Ovary (tissue), 9 donors: ENCODE results near the gene HEMGN. TPM values are rescaled to one million over a fixed set of nuclear protein-coding genes. Genes with fewer than 3 reads are reported as not detected.

Experiments
- DNase-seq, 5 donors: peaks; one replicate each; pipeline ENCODE4 v3.0.0-alpha.2; 2019 to 2020
- H3K27ac ChIP-seq, 2 donors: fragments of 200-600 bp; one replicate each; pipeline versions ENCODE4 v1.5.1 to v1.8.0; 2019 to 2022
- H3K27me3 ChIP-seq: fragments of 200-600 bp; one replicate; pipeline ENCODE4 v1.8.0; 2022
- H3K36me3 ChIP-seq: fragments of 200-600 bp; sonication (generic); one replicate; pipeline ENCODE4 v1.5.1; 2019
- H3K4me1 ChIP-seq: one replicate; pipeline ENCODE4 v1.8.1; 2013; ENCODE audit warnings: mild to moderate bottlenecking, moderate library complexity; ENCODE audit not compliant: insufficient read depth
- H3K4me3 ChIP-seq: fragments of 200-600 bp; sonication (generic); one replicate; pipeline ENCODE4 v1.5.1; 2017
- H3K9me3 ChIP-seq, 2 donors: fragments of 200-600 bp in 1 of 2; sonication (generic) in 1 of 2; one replicate each; pipeline versions ENCODE4 v1.5.1 to v1.8.1; 2013 to 2019; ENCODE audit warnings: mild to moderate bottlenecking in 1 of 2, moderate library complexity in 1 of 2
- EP300 ChIP-seq: sonication (generic); formaldehyde crosslinking; IDR thresholded peaks from one replicate; pipeline ENCODE4 v1.6.1; 2017; ENCODE audit warnings: antibody characterized with exemption
- POLR2A ChIP-seq: fragments of 450-650 bp; IDR thresholded peaks from one replicate; pipeline ENCODE4 v1.6.1; 2017; ENCODE audit warnings: antibody characterized with exemption, mild to moderate bottlenecking, moderate library complexity
- WGBS, 3 donors: extraction: QIAGEN DNeasy Blood & Tissue Kit in 1 of 3; methylation state at CpG; one replicate each; pipeline versions ENCODE4 v1.1.5 to v1.1.7; 2013 to 2017; 5-methylcytosine and 5-hydroxymethylcytosine counted together
- intact Hi-C, 4 donors: fragments of 100-400 bp; cut with DNase I; formaldehyde crosslinking; loops; one replicate each; pipeline versions ENCODE4 v1.11.0 to v1.15.1; 2022 to 2023
- polyA plus RNA-seq, 2 donors: library from polyadenylated mRNA; stranded (reverse); fragments of 200-250 nt in 1 of 2; fragments of 350-450 nt in 1 of 2; fragmentation: Illumina TruSeq in 1 of 2; extraction: RNeasy Lipid Tissue Mini Kit (QIAGEN cat#74804) in 1 of 2; gene quantifications; one replicate each; pipeline ENCODE4 v1.2.3, GENCODE V29; 2013 to 2014
- total RNA-seq, 7 donors: library from RNA; depleted of rRNA in 2 of 7; stranded (reverse); fragments of >200 nt in 2 of 7; fragmentation: NEBNext Ultra II Directional in 3 of 7; extraction: Animal tissue kit (Norgen Biotek cat#: 25700) in 3 of 7; gene quantifications; one replicate each; pipeline versions ENCODE4 v1.1.0 to v1.2.4, GENCODE V29; 2016 to 2023
- TF ChIP-seq, protein P1 (sequence below), 3 donors: fragments of 450-650 bp in 2 of 3; fragments of 200-600 bp in 1 of 3; IDR thresholded peaks; one replicate each; pipeline versions ENCODE4 v1.5.1 to v1.8.0; 2016 to 2022; ENCODE audit warnings: antibody characterized with exemption in 3 of 3, mild to moderate bottlenecking in 1 of 3
- donor health status: DM: no; HTN: no; CAD: no; lungs with moderate emphysema.
- donor health status: DM: no; HTN: no; CAD: no.
- donor health status: Bipolar disorder and iron deficiency.
- donor health status: DM: yes; HTN: yes; CAD: no.
- donor health status: DM: no; HTN: no; CAD: no.
- donor health status: DM: yes; HTN: yes; CAD: no.

HEMGN gene
- total and polyA plus RNA-seq, 9 donors: 0.10 to 0.53 TPM; not detected in 7

GRCh38 chr9:97966493-97966892, 28.5 kb upstream of the HEMGN start:
- TF ChIP-seq POLR2A: no peak
- TF ChIP-seq EP300: no peak
- TF ChIP-seq, protein P1, sequence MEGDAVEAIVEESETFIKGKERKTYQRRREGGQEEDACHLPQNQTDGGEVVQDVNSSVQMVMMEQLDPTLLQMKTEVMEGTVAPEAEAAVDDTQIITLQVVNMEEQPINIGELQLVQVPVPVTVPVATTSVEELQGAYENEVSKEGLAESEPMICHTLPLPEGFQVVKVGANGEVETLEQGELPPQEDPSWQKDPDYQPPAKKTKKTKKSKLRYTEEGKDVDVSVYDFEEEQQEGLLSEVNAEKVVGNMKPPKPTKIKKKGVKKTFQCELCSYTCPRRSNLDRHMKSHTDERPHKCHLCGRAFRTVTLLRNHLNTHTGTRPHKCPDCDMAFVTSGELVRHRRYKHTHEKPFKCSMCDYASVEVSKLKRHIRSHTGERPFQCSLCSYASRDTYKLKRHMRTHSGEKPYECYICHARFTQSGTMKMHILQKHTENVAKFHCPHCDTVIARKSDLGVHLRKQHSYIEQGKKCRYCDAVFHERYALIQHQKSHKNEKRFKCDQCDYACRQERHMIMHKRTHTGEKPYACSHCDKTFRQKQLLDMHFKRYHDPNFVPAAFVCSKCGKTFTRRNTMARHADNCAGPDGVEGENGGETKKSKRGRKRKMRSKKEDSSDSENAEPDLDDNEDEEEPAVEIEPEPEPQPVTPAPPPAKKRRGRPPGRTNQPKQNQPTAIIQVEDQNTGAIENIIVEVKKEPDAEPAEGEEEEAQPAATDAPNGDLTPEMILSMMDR (IDR thresholded peaks at IDR 0.05): no peak
- Histone ChIP-seq H3K27me3 (no peaks in the 10 kb centered on the region), H3K9me3 (no peaks in the 10 kb centered on the region), H3K4me3 (no peak overlapping the region), H3K27ac (no peak overlapping the region), H3K4me1 (no peaks in the 10 kb centered on the region), H3K36me3 (no peaks in the 10 kb centered on the region)
- intact Hi-C loops: no loop called here
- no peak for DNase-seq
- WGBS, 3 donors: 4 to 14% (median 9%) methylated on average over 1 of the region's 1 CpG

DNA sequence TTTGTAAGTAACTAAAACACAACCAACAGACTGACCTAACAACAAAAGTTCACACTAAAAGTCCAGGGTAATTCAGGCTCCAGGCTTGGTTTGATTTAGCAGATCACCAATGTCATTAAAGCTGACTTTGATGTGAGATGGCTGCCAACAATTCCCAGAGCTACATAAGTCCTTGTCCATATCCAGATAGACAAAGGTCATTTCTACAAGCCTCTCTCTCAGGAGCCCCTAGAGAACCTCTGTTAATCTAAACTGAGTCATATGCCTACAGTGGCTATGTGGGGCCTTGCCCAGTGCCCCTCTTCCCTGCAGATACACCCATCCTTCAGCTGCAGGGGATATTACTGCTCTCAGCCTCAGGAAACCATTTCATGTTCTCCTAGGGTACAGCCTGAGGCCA, 26.9 kb upstream of the HEMGN start:
- Histone ChIP-seq H3K4me1 (no peaks in the 10 kb centered on the region), H3K27ac (no peak overlapping the region), H3K4me3 (no peak overlapping the region), H3K27me3 (no peaks in the 10 kb centered on the region), H3K9me3 (no peaks in the 10 kb centered on the region), H3K36me3 (no peaks in the 10 kb centered on the region)
- intact Hi-C loops: no loop called here
- no peak for DNase-seq
- TF ChIP-seq POLR2A (no peak), EP300 (no peak)
- TF ChIP-seq, protein P1 (IDR thresholded peaks at IDR 0.05): no peak

DNA sequence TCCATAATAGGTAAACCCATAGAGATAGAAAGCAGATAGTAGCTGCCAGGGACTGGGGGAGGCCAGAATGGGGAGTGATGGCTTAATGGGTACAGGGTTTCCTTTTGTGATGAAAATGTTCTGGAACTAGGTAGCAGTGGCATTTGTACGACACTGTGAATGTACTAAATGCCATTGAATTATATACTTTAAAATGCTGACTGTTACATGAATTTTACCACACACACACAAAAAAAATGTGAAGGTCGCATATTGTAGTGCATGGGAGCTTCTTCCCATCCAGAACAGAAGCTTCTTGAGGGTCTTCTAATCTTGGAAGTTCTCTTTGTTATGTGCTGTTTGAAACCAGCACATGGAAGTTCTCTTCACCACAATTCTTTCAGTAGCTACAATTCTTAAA, 25.3 kb upstream of the HEMGN start:
- no peaks in the 10 kb centered on the region for H3K4me1 ChIP-seq
- no peaks in the 10 kb centered on the region for H3K36me3 ChIP-seq
- H3K4me3 ChIP-seq: no peak overlapping the region
- H3K27ac ChIP-seq: no peak overlapping the region
- DNase-seq: no peak
- intact Hi-C loops: no loop called here
- no peaks in the 10 kb centered on the region for H3K9me3 ChIP-seq
- TF ChIP-seq EP300: no peak
- no peak for TF ChIP-seq POLR2A
- TF ChIP-seq, protein P1 (IDR thresholded peaks at IDR 0.05): no peak
- H3K27me3 ChIP-seq: no peaks in the 10 kb centered on the region
- 61 to 71% (median 69%) methylated on average over 2 of the region's 2 CpGs for WGBS, 3 donors

- WGBS, 3 donors: 78 to 84% (median 83%) methylated on average over 5 of the region's 5 CpGs
- TF ChIP-seq POLR2A (no peak), EP300 (no peak)
- TF ChIP-seq, protein P1 (IDR thresholded peaks at IDR 0.05): no peak
- H3K4me3 ChIP-seq: no peak overlapping the region
- H3K36me3 ChIP-seq: no peaks in the 10 kb centered on the region
- no peaks in the 10 kb centered on the region for H3K4me1 ChIP-seq
- H3K9me3 ChIP-seq: no peaks in the 10 kb centered on the region
- no peak for DNase-seq
- intact Hi-C loops: no loop called here
- H3K27me3 ChIP-seq: no peaks in the 10 kb centered on the region
- H3K27ac ChIP-seq: no peak overlapping the region
These were observed 24.6 kb upstream of the HEMGN start for GRCh38 chr9:97962575-97962974.

- intact Hi-C loops: no loop called here
- TF ChIP-seq, protein P1 (IDR thresholded peaks at IDR 0.05): no peak
- TF ChIP-seq EP300: no peak
- no peaks in the 10 kb centered on the region for H3K36me3 ChIP-seq
- H3K4me1 ChIP-seq: no peaks in the 10 kb centered on the region
- no peaks in the 10 kb centered on the region for H3K27me3 ChIP-seq
- H3K4me3 ChIP-seq: no peak overlapping the region
- H3K9me3 ChIP-seq: no peaks in the 10 kb centered on the region
- WGBS, 3 donors: 67 to 77% (median 68%) methylated on average over 4 of the region's 4 CpGs
- H3K27ac ChIP-seq: no peak overlapping the region
- no peak for DNase-seq
These were observed 24.2 kb upstream of the HEMGN start for GRCh38 chr9:97962136-97962535.
